Spleen (tissue), 11 donors: ENCODE results near the gene ZIC1. TPM values are rescaled to one million over a fixed set of nuclear protein-coding genes. Genes with fewer than 3 reads are reported as not detected.

Experiments used
- DNase-seq: peaks from one replicate; pipeline ENCODE4 v3.0.0-alpha.2; 2020
- H3K27ac ChIP-seq, 8 donors: fragments of 200-600 bp; sonication (generic) in 7 of 8; 1 replicate in 4 of 8; 2 replicates in 4 of 8; pipeline versions ENCODE4 v1.5.0 to v1.8.0; 2016 to 2021; ENCODE audit warnings: inconsistent platforms in 4 of 8, mild to moderate bottlenecking in 4 of 8, moderate library complexity in 1 of 8
- H3K27me3 ChIP-seq, 7 donors: fragments of 200-600 bp; sonication (generic) in 6 of 7; replicated peaks in 1 of 7; 1 replicate in 4 of 7; 2 replicates in 3 of 7; pipeline versions ENCODE4 v1.5.0 to v1.8.0; 2016 to 2021; ENCODE audit warnings: inconsistent platforms in 3 of 7, mild to moderate bottlenecking in 1 of 7
- H3K36me3 ChIP-seq, 6 donors: fragments of 200-600 bp; sonication (generic) in 5 of 6; 1 replicate in 4 of 6; 2 replicates in 2 of 6; pipeline versions ENCODE4 v1.5.0 to v1.8.0; 2016 to 2021; ENCODE audit warnings: inconsistent platforms in 2 of 6
- H3K4me1 ChIP-seq, 6 donors: fragments of 200-600 bp; sonication (generic) in 5 of 6; 1 replicate in 3 of 6; 2 replicates in 3 of 6; pipeline versions ENCODE4 v1.5.0 to v1.8.0; 2016 to 2021; ENCODE audit warnings: inconsistent platforms in 3 of 6
- H3K4me3 ChIP-seq, 8 donors: fragments of 200-600 bp; sonication (generic) in 7 of 8; 1 replicate in 4 of 8; 2 replicates in 4 of 8; pipeline versions ENCODE4 v1.5.0 to v1.8.0; 2016 to 2021; ENCODE audit warnings: inconsistent platforms in 4 of 8, mild to moderate bottlenecking in 4 of 8, moderate library complexity in 2 of 8
- H3K9me3 ChIP-seq, 8 donors: fragments of 200-600 bp; sonication (generic) in 7 of 8; 1 replicate in 4 of 8; 2 replicates in 4 of 8; pipeline versions ENCODE4 v1.5.0 to v1.8.0; 2016 to 2021; ENCODE audit warnings: inconsistent platforms in 4 of 8
- POLR2A ChIP-seq, 3 donors: fragments of 450-650 bp; IDR thresholded peaks; one replicate each; pipeline ENCODE4 v1.5.1; 2017; ENCODE audit warnings: antibody characterized with exemption in 3 of 3, mild to moderate bottlenecking in 1 of 3
- POLR2AphosphoS5 ChIP-seq, 3 donors: sonication (generic); formaldehyde crosslinking; IDR thresholded peaks; one replicate each; pipeline ENCODE4 v1.5.1; 2017; ENCODE audit warnings: antibody characterized with exemption in 3 of 3
- WGBS, 5 donors: extraction: QIAGEN DNeasy Blood & Tissue Kit in 3 of 5; methylation state at CpG; one replicate each; pipeline versions ENCODE4 v1.1.5 to v1.1.7; 2013 to 2018; 5-methylcytosine and 5-hydroxymethylcytosine counted together
- intact Hi-C: fragments of 100-400 bp; cut with DNase I; formaldehyde crosslinking; loops from one replicate; pipeline ENCODE4 v1.15.0; 2023; ENCODE audit warnings: low total_unique reads
- polyA plus RNA-seq, 3 donors: library from polyadenylated mRNA; stranded (reverse); fragments of 200-250 nt; gene quantifications; one replicate each; pipeline ENCODE4 v1.2.1, GENCODE V29; 2013
- total RNA-seq, 7 donors: library from RNA; depleted of rRNA in 3 of 7; stranded (reverse); fragments of >200 nt in 3 of 7; fragmentation: NEBNext Ultra II Directional in 4 of 7; extraction: Animal tissue kit (Norgen Biotek cat#: 25700) in 4 of 7; gene quantifications; one replicate each; pipeline versions ENCODE4 v1.1.0 to v1.2.1, GENCODE V29; 2016 to 2021
- TF ChIP-seq, protein P1 (sequence below), 11 experiments: fragments of 200-600 bp in 7 of 11; fragments of 450-650 bp in 4 of 11; sonication (generic) in 4 of 11; IDR thresholded peaks in 8 of 11; conservative IDR thresholded peaks in 3 of 11; 1 replicate in 7 of 11; 2 replicates in 4 of 11; pipeline versions ENCODE4 v1.4.0 to v1.8.0; 2016 to 2021; ENCODE audit warnings: antibody characterized with exemption in 11 of 11, inconsistent platforms in 4 of 11, mild to moderate bottlenecking in 1 of 11
- donor health status: healthy with polysubstance abuse.
- donor health status: DM: no; HTN: no; CAD: no; lungs with moderate emphysema.
- donor health status: DM: no; HTN: no; CAD: no.
- donor health status: Bipolar disorder and iron deficiency.
- donor health status: healthy.
- donor health status: DM: no; HTN: no; CAD: no.
- donor health status: DM: yes; HTN: yes; CAD: no.

The ZIC1 gene
- total and polyA plus RNA-seq, 10 donors: not detected

DNA sequence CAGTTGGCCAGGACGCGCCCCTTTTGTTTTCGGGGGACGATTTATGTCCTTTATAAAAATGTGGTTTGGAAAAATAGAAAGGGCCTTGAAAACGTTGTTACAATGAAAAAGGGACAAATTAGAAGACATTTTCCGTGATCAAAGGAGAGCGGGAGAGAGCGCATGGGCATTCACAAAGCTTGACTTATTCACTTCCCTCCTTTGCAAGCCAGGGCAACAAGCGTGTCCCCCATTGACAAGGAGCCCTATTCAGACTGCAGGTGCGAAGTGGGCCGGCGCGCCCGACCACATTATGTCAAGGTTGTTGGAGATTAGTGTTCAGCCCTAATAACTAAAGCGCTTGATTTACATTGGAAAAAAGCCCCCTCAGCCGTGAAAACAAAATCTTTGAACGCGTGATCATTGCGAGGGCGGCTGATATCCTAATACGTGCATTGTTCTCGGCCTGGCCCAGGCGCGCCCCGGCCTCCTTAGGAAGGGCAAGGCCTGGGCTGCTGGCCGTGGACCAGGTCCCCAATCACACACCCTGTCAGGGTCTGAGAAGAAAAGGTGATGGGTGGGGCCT, 28.7 kb upstream of the ZIC1 start:
- H3K4me3 ChIP-seq: no peak overlapping the region
- 9 to 20% (median 10%) methylated on average over 26 of the region's 26 CpGs for WGBS, 5 donors
- TF ChIP-seq, protein P1, sequence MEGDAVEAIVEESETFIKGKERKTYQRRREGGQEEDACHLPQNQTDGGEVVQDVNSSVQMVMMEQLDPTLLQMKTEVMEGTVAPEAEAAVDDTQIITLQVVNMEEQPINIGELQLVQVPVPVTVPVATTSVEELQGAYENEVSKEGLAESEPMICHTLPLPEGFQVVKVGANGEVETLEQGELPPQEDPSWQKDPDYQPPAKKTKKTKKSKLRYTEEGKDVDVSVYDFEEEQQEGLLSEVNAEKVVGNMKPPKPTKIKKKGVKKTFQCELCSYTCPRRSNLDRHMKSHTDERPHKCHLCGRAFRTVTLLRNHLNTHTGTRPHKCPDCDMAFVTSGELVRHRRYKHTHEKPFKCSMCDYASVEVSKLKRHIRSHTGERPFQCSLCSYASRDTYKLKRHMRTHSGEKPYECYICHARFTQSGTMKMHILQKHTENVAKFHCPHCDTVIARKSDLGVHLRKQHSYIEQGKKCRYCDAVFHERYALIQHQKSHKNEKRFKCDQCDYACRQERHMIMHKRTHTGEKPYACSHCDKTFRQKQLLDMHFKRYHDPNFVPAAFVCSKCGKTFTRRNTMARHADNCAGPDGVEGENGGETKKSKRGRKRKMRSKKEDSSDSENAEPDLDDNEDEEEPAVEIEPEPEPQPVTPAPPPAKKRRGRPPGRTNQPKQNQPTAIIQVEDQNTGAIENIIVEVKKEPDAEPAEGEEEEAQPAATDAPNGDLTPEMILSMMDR (IDR thresholded peaks at IDR 0.05 in 8 of 11, conservative IDR thresholded peaks at IDR 0.05 in 3 of 11): no peak
- no peak for TF ChIP-seq POLR2A (IDR thresholded peaks at IDR 0.05)
- no peaks in the 10 kb centered on the region for H3K36me3 ChIP-seq
- H3K9me3 ChIP-seq: peaks cover 0 to 7% (median 0%) of the 10 kb centered on the region in 8 donors
- peaks cover 0 to 100% (median 93%) of the 10 kb centered on the region in 7 donors for H3K27me3 ChIP-seq
- H3K4me1 ChIP-seq: no peaks in the 10 kb centered on the region
- H3K27ac ChIP-seq: no peak overlapping the region
- no peak for DNase-seq
- intact Hi-C loops: no loop called here

DNA sequence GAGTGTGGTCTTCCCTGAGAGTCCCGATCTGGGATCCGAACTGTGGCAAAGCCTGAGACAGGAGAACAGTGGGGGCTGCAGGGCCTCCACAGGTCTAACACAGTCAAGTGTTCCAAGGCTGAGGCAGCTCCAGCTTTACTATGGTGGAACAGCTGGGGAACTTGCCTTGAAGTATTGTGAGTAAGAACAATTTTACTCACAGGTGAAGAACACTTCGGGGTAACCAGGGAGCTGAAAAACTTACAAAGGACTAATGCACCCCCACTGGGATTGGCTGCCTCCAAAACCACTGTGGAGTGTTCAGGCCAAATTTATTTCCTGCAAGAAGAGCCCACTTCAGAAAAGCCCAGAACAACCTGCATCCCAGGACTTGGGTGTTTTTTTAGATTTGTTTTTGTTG, 28.2 kb upstream of the ZIC1 start:
- Histone ChIP-seq H3K4me1 (no peaks in the 10 kb centered on the region), H3K4me3 (no peak overlapping the region), H3K36me3 (no peaks in the 10 kb centered on the region), H3K27ac (no peak overlapping the region), H3K9me3 (peaks cover 0 to 7% (median 0%) of the 10 kb centered on the region in 8 donors), H3K27me3 (peaks cover 0 to 100% (median 95%) of the 10 kb centered on the region in 7 donors)
- intact Hi-C loops: no loop called here
- DNase-seq: no peak
- TF ChIP-seq POLR2A (IDR thresholded peaks at IDR 0.05) (no peak), POLR2AphosphoS5 (IDR thresholded peaks at IDR 0.05) (no peak)
- TF ChIP-seq, protein P1 (IDR thresholded peaks at IDR 0.05 in 8 of 11, conservative IDR thresholded peaks at IDR 0.05 in 3 of 11): no peak
- 14 to 23% (median 19%) methylated on average over 3 of the region's 3 CpGs for WGBS, 5 donors

DNA sequence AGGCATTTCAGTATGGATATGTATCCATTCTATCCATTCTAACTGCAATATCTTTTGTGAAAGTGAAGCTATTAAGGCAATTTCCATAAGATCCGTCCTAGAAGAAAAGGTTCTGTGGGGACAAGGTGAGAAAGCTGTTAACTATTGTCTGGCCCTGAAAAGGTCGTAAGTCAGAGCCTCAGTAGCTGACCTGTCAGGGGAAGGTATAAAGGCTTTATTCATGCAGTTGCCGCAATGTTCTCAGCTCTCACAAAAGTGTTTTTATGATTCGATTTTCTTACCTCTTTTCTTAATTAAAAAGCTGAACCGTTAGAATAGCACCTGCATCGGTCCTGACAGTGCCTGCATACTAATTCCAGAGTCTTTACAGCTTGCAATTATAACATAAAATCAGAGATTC, 27.6 kb upstream of the ZIC1 start:
- intact Hi-C loops: no loop called here
- TF ChIP-seq POLR2A (IDR thresholded peaks at IDR 0.05) (no peak), POLR2AphosphoS5 (IDR thresholded peaks at IDR 0.05) (no peak)
- TF ChIP-seq, protein P1 (IDR thresholded peaks at IDR 0.05 in 8 of 11, conservative IDR thresholded peaks at IDR 0.05 in 3 of 11): no peak
- H3K4me1 ChIP-seq: no peaks in the 10 kb centered on the region
- H3K27me3 ChIP-seq: peaks cover 0 to 100% (median 95%) of the 10 kb centered on the region in 7 donors
- no peaks in the 10 kb centered on the region for H3K36me3 ChIP-seq
- DNase-seq: no peak
- 8 to 12% (median 9%) methylated on average over 6 of the region's 6 CpGs for WGBS, 5 donors
- H3K9me3 ChIP-seq: peaks cover 0 to 7% (median 0%) of the 10 kb centered on the region in 8 donors
- H3K27ac ChIP-seq: no peak overlapping the region
- H3K4me3 ChIP-seq: no peak overlapping the region

DNA sequence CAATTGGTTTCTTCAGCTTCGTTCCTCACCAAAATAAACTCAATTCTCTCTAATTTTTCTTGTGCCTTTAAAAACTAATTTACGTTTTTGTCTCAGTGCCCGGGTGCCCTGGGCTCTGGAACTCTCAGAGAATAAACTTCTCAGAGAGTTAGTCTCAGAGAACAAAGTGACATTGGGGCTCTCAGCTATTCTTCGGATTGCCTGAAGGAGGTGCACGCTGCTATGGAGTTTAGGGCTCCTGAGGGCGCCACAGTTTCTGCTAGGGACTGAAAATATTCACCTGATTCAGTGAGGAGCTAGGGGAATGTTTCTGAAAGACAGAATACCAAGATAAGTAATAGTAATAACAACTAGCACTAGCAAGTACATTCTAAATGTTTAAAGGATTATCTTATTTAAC, 25.5 kb upstream of the ZIC1 start:
- no peak for DNase-seq
- H3K36me3 ChIP-seq: no peaks in the 10 kb centered on the region
- H3K4me3 ChIP-seq: no peak overlapping the region
- H3K4me1 ChIP-seq: peaks cover 0 to 2% (median 0%) of the 10 kb centered on the region in 6 donors
- no peak overlapping the region for H3K27ac ChIP-seq
- H3K27me3 ChIP-seq: peaks cover 0 to 100% (median 95%) of the 10 kb centered on the region in 7 donors
- intact Hi-C loops: no loop called here
- peaks cover 0 to 9% (median 0%) of the 10 kb centered on the region in 8 donors for H3K9me3 ChIP-seq
- 2 to 5% (median 5%) methylated on average over 6 of the region's 6 CpGs for WGBS, 5 donors
- TF ChIP-seq POLR2A (IDR thresholded peaks at IDR 0.05) (no peak), POLR2AphosphoS5 (IDR thresholded peaks at IDR 0.05) (no peak)
- TF ChIP-seq, protein P1 (IDR thresholded peaks at IDR 0.05 in 8 of 11, conservative IDR thresholded peaks at IDR 0.05 in 3 of 11): no peak
